Esophagus squamous epithelium (tissue), 4 donors: ENCODE results near the gene MAST3.

ENCODE experiments used
- POLR2A ChIP-seq, 4 donors: fragments of 450-650 bp; IDR thresholded peaks; one replicate each; pipeline ENCODE4 v1.6.1; 2017; ENCODE audit warnings: antibody characterized with exemption in 4 of 4, mild to moderate bottlenecking in 4 of 4, moderate library complexity in 3 of 4
- TF ChIP-seq, protein P1 (sequence below), 6 experiments: fragments of 450-650 bp in 4 of 6; fragments of 200-600 bp in 2 of 6; sonication (generic) in 2 of 6; IDR thresholded peaks; one replicate each; pipeline ENCODE4 v1.5.1; 2016 to 2019; ENCODE audit warnings: antibody characterized with exemption in 6 of 6, mild to moderate bottlenecking in 4 of 6, moderate library complexity in 4 of 6

DNA sequence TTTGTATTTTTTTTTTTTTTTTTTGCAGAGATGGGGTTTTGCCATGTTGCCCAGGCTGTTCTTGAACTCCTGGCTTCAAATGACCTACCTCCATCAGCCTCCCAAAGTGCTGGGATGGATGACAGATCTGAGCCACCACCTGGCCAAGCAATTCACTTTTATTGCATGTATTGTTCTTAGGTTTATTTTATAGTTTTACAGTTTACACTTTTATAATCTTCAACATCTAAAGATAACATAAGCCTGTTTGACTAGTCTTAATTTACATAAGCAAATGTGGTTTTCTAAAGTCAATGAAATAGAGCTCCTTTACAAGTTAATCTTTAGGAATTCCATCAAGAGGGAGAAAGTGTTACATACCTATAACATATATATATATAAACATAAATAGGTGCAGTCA, 86.0 kb downstream of the MAST3 start:
- TF ChIP-seq, protein P1, sequence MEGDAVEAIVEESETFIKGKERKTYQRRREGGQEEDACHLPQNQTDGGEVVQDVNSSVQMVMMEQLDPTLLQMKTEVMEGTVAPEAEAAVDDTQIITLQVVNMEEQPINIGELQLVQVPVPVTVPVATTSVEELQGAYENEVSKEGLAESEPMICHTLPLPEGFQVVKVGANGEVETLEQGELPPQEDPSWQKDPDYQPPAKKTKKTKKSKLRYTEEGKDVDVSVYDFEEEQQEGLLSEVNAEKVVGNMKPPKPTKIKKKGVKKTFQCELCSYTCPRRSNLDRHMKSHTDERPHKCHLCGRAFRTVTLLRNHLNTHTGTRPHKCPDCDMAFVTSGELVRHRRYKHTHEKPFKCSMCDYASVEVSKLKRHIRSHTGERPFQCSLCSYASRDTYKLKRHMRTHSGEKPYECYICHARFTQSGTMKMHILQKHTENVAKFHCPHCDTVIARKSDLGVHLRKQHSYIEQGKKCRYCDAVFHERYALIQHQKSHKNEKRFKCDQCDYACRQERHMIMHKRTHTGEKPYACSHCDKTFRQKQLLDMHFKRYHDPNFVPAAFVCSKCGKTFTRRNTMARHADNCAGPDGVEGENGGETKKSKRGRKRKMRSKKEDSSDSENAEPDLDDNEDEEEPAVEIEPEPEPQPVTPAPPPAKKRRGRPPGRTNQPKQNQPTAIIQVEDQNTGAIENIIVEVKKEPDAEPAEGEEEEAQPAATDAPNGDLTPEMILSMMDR (IDR thresholded peaks at IDR 0.05), result no peak
- no peak for TF ChIP-seq POLR2A (IDR thresholded peaks at IDR 0.05)
